Astrocyte of the cerebellum (primary cell): ENCODE results near the gene PCNX3.

Experiments
- DNase-seq: peaks from one replicate; pipeline ENCODE4 v3.0.0-alpha.2; 2011; ENCODE audit warnings: low read depth
- H3K4me3 ChIP-seq: 2 replicates; pipeline ENCODE4 v1.5.1; 2011; ENCODE audit warnings: mild to moderate bottlenecking, low read depth, low read length, moderate library complexity
- in situ Hi-C: cut with HindIII; loops from 2 replicates; pipeline ENCODE4 v1.10.0; 2017; ENCODE audit warnings: low sequenced_read_pairs
- TF ChIP-seq, protein P1 (sequence below): IDR thresholded peaks from 2 replicates; pipeline ENCODE4 v1.5.1; 2012; ENCODE audit warnings: low read length, low read depth, moderate library complexity, mild to moderate bottlenecking; ENCODE audit errors: missing control alignments

Gene PCNX3

DNA sequence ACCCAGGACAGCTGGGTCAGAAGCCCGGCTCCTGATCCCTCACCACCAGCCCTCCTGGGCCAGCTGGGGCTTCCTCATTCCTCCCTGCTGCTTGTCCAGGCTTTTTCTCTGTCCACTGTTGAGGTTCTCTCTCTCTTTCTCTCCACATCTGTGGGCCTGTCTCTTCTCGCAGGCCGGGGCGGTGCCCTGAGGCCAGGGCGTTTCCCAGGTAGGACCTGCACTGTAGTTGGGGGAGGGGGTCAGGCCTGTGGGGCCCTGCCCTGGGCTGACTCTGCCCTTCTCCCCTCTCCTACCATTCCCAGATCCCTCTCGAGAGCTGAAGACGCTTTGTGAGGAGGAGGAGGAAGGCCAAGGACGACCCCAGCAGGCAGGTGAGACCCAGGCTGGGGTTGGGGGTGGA is 34.8 kb upstream of the PCNX3 start:
- in situ Hi-C loops = no loop called here
- TF ChIP-seq, protein P1, sequence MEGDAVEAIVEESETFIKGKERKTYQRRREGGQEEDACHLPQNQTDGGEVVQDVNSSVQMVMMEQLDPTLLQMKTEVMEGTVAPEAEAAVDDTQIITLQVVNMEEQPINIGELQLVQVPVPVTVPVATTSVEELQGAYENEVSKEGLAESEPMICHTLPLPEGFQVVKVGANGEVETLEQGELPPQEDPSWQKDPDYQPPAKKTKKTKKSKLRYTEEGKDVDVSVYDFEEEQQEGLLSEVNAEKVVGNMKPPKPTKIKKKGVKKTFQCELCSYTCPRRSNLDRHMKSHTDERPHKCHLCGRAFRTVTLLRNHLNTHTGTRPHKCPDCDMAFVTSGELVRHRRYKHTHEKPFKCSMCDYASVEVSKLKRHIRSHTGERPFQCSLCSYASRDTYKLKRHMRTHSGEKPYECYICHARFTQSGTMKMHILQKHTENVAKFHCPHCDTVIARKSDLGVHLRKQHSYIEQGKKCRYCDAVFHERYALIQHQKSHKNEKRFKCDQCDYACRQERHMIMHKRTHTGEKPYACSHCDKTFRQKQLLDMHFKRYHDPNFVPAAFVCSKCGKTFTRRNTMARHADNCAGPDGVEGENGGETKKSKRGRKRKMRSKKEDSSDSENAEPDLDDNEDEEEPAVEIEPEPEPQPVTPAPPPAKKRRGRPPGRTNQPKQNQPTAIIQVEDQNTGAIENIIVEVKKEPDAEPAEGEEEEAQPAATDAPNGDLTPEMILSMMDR = no peak
- H3K4me3 ChIP-seq = no peak overlapping the region
- no peak for DNase-seq

DNA sequence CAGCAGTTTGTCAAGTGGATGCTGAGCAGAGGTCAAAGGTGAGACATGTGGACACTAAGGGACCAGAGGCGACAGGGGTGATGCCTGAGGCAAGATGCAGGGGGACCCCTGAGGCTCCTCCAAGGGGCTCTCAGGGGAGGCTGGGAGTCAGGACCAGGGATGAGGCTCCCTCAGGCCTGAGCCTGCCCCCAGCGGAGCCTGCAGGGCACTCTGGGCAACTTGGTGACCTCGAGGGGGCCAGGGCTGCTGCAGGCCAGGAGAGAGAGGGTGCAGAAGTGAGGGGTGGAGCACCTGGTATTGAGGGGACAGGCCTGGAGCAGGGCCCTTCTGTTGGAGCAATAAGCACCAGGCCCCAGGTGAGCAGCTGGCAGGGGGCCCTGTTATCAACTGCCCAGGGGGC is 33.6 kb upstream of the PCNX3 start:
- TF ChIP-seq, protein P1 = no peak
- H3K4me3 ChIP-seq = no peak overlapping the region
- no peak for DNase-seq
- in situ Hi-C loops = no loop called here

DNA sequence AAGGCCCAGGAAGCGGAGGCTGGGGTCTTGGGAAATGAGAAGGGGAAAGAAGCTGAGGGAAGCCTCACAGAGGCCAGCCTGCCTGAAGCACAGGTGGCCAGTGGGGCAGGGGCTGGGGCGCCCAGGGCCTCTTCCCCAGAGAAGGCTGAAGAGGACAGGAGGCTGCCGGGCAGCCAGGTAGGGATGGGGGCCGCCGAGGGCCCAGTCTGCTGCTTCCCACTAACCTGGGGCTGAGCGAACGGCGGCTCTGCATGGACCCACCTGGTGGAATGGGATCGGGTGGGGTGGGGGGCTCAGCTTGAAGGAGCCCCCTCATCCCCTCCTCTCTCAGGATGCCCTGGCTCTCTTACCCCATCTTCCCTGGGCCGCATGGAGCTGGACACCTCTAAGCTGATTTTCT is 32.0 kb upstream of the PCNX3 start:
- TF ChIP-seq, protein P1 = no peak
- in situ Hi-C loops = no loop called here
- no peak overlapping the region for H3K4me3 ChIP-seq
- no peak for DNase-seq

DNA sequence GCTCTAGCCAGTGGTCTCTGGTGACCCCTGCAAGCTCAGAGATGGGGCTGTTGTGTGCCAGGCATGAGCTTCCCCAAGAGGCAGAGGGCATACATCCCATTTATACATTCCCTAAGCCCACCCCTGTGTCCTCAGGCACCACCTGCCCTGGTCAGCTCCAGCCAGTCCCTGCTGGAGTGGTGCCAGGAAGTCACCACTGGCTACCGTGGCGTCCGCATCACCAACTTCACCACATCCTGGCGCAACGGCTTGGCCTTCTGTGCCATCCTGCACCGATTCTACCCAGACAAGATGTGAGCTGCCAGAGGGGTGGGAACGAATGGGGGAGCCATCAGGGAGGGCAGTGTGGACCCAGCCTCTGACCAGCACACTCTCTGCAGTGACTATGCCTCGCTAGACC is 31.5 kb upstream of the PCNX3 start:
- in situ Hi-C loops = no loop called here
- TF ChIP-seq, protein P1 = no peak
- no peak for DNase-seq
- no peak overlapping the region for H3K4me3 ChIP-seq

DNA sequence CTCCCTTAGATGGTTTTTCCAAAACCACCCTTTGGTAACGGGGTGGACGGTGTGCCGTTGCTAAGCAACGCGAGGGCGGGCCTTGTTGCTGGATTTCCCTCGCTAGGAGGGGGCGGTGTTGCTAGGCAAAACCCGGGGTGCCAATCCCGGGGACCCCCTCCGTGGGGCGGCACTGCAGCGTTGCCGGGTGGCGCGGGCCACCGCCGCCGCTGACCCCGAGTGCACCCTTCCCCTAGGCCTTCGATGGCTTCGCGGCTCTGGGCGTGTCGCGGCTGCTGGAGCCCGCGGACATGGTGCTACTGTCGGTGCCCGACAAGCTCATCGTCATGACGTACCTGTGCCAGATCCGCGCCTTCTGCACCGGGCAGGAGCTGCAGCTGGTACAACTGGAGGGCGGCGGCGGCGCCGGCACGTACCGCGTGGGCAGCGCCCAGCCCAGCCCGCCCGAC is 30.8 kb upstream of the PCNX3 start:
- TF ChIP-seq, protein P1 = no peak
- in situ Hi-C loops = no loop called here
- no peak for DNase-seq
- H3K4me3 ChIP-seq = no peak overlapping the region

DNA sequence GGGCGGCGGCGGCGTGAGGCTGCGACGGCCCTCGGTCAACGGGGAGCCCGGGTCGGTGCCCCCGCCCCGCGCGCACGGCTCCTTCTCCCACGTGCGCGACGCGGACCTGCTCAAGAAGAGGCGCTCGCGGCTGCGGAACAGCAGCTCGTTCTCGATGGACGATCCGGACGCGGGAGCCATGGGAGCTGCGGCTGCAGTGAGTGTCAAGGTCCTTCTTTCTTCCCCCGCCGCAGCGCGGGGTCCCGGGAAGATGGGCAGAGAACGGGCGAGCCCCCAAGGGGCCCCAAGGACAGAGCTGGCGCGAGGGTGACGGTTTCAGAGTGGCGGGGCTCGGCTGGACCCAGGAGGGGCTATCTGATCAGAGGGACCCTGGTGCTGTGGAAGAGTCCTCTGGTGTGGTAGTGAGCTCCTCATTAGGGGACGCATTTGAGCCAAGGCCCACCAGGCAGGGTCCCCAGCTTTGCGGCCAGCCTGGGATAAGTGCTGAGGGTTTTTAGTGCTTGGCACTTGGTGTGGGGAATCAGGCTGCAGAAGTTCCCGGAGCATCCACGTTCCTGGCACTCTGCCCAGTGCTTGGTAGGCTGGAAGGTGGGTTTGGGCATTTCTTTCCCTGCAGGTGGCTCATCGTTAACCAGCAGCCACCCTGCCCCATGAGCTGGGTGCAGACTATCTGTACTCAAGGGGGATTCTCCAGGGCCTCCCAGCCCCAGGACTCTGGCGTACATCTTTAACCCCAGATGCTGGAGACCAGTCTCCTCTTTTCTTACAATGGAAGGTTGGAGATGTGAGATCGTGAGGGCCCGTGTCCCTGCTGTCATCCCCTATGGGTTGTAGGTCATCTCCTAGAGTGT is 30.0 kb upstream of the PCNX3 start:
- TF ChIP-seq, protein P1 = no peak
- H3K4me3 ChIP-seq = no peak overlapping the region
- in situ Hi-C loops = no loop called here
- no peak for DNase-seq
